NK-92 treated with Interleukin-12 subunit alpha and Interleukin-12 subunit beta, amount 100 ng/mL, for 24 hours (cell line): ENCODE measurements around the gene DEFB119.
"Not testable (repeated sequence)": the region's sequence is repeated elsewhere in the genome, so short reads cannot be mapped to it uniquely, and the experiment has no call there.

Source experiments
- DNase-seq: peaks from one replicate; lab custom pipeline; 2025; lab: John Stamatoyannopoulos, UW

The DEFB119 gene

GRCh38 chr20:31390490-31390889, at the start of gene DEFB119:
Gene DEFB119, minus strand, starts transcription at chr20:31390590. Its CDS starts 107 bp downstream, at chr20:31390483.
- no peak for DNase-seq

- no peak for DNase-seq
Observed at GRCh38 chr20:31430568-31431115, 40.3 kb upstream of the DEFB119 start.

- DNase-seq = not testable (repeated sequence)
Observed at GRCh38 chr20:31427576-31427975, 37.2 kb upstream of the DEFB119 start.

GRCh38 chr20:31426891-31427551, 36.6 kb upstream of the DEFB119 start:
- DNase-seq = not testable (repeated sequence)

GRCh38 chr20:31425797-31426196, 35.4 kb upstream of the DEFB119 start:
- no peak for DNase-seq

GRCh38 chr20:31418307-31418706, 27.9 kb upstream of the DEFB119 start:
- DNase-seq = no peak

GRCh38 chr20:31415653-31416052, 25.3 kb upstream of the DEFB119 start:
- DNase-seq = no peak

- DNase-seq = no peak
Observed at GRCh38 chr20:31414381-31414780, 24.0 kb upstream of the DEFB119 start.

- no peak for DNase-seq
Observed at GRCh38 chr20:31410011-31410410, 19.6 kb upstream of the DEFB119 start.

GRCh38 chr20:31406115-31406514, 15.7 kb upstream of the DEFB119 start, which contains the start of gene DEFB121:
Gene DEFB121, minus strand, starts transcription at chr20:31406215. Its CDS starts 63 bp downstream, at chr20:31406152.
- no peak for DNase-seq

GRCh38 chr20:31403886-31404285, 13.5 kb upstream of the DEFB119 start:
- DNase-seq = no peak

- no peak for DNase-seq
Observed at GRCh38 chr20:31394900-31395299, 4.5 kb upstream of the DEFB119 start.

- no peak for DNase-seq
Observed at GRCh38 chr20:31392836-31393235, 2.4 kb upstream of the DEFB119 start.

- no peak for DNase-seq
Observed at GRCh38 chr20:31374346-31374745, 16.0 kb downstream of the DEFB119 start.

- DNase-seq = no peak
Observed at GRCh38 chr20:31368301-31368700, 22.1 kb downstream of the DEFB119 start, which contains the start of gene DEFB118. Gene DEFB118, plus strand, starts transcription at chr20:31368601. Its CDS starts 50 bp downstream, at chr20:31368651.

- not testable (repeated sequence) for DNase-seq
Observed at GRCh38 chr20:31364272-31364671, 26.1 kb downstream of the DEFB119 start.

- no peak for DNase-seq
Observed at GRCh38 chr20:31363295-31363694, 27.1 kb downstream of the DEFB119 start.

GRCh38 chr20:31355981-31356380, 34.4 kb downstream of the DEFB119 start:
- no peak for DNase-seq

- DNase-seq = no peak
Observed at GRCh38 chr20:31341470-31341869, 48.9 kb downstream of the DEFB119 start.

GRCh38 chr20:31330893-31331292, 59.5 kb downstream of the DEFB119 start:
- DNase-seq = no peak
